Neural cell (in vitro differentiated cells): Measurements from ENCODE around the gene CST4.

Experiments used
- EP300 ChIP-seq: fragments of 450-650 bp; conservative IDR thresholded peaks from 2 replicates; pipeline ENCODE4 v1.6.1; 2014; ENCODE audit warnings: antibody characterized with exemption, mild to moderate bottlenecking, moderate library complexity; ENCODE audit not compliant: poor library complexity, severe bottlenecking
- EZH2 ChIP-seq: fragments of 200-600, 300-800 bp; shearing (Covaris generic), sonication (generic); IDR thresholded peaks from 2 replicates; pipeline ENCODE4 v1.6.1; 2014; ENCODE audit warnings: antibody characterized with exemption, low read length, borderline replicate concordance, mild to moderate bottlenecking; ENCODE audit not compliant: insufficient read depth, poor library complexity, severe bottlenecking
- POLR2AphosphoS5 ChIP-seq: IDR thresholded peaks from 2 replicates; pipeline ENCODE4 v1.6.1; 2012
- SMC3 ChIP-seq: fragments of 450-650 bp; conservative IDR thresholded peaks from 2 replicates; pipeline ENCODE4 v1.6.1; 2014; ENCODE audit warnings: antibody characterized with exemption, mild to moderate bottlenecking, moderate library complexity; ENCODE audit not compliant: poor library complexity
- TAF1 ChIP-seq: IDR thresholded peaks from 2 replicates; pipeline ENCODE4 v1.6.1; 2012; ENCODE audit warnings: low read depth
- TF ChIP-seq, protein P1 (sequence below): fragments of 450-650 bp; IDR thresholded peaks from 2 replicates; pipeline ENCODE4 v1.5.1; 2014; ENCODE audit warnings: antibody characterized with exemption, mild to moderate bottlenecking, moderate library complexity; ENCODE audit not compliant: poor library complexity, severe bottlenecking

DNA sequence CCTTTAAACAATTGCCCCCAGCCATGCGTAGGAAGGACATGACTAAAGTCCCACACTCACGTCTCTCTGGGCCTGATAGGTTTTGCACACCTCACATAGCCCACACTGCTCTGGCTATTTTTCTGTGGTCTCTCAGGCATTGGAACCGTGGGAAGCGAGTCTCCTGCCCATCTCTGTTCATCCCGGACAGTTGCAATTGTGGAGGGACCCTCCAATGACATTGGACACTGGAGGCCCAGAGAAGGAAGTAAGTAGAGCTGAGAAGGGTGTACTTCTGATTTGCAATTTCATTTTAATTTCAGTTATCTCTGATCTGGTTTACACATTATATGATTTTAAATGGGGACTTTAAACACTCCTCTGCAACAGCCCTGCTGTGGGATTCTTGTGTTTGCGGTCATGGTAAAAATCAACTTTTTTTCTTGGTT lies 27.8 kb downstream of the CST4 start:
- TF ChIP-seq, protein P1, sequence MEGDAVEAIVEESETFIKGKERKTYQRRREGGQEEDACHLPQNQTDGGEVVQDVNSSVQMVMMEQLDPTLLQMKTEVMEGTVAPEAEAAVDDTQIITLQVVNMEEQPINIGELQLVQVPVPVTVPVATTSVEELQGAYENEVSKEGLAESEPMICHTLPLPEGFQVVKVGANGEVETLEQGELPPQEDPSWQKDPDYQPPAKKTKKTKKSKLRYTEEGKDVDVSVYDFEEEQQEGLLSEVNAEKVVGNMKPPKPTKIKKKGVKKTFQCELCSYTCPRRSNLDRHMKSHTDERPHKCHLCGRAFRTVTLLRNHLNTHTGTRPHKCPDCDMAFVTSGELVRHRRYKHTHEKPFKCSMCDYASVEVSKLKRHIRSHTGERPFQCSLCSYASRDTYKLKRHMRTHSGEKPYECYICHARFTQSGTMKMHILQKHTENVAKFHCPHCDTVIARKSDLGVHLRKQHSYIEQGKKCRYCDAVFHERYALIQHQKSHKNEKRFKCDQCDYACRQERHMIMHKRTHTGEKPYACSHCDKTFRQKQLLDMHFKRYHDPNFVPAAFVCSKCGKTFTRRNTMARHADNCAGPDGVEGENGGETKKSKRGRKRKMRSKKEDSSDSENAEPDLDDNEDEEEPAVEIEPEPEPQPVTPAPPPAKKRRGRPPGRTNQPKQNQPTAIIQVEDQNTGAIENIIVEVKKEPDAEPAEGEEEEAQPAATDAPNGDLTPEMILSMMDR: no peak
- no peak for TF ChIP-seq POLR2AphosphoS5
- TF ChIP-seq EZH2: no peak
- no peak for TF ChIP-seq EP300
- no peak for TF ChIP-seq TAF1
- no peak for TF ChIP-seq SMC3
